Measurements from ENCODE around the gene SATB2.

GRCh38 chr2:199223791-199224190 is 233.9 kb downstream of the SATB2 start:
- TF ChIP-seq ZBTB21 (CRISPR knock-in tag; IDR thresholded peaks at IDR 0.05; ENCODE audit: borderline replicate concordance) = no peak
- TF ChIP-seq TCF7 (CRISPR knock-in tag; IDR thresholded peaks at IDR 0.05; ENCODE audit: low read depth) = no peak
- TF ChIP-seq, protein P1, sequence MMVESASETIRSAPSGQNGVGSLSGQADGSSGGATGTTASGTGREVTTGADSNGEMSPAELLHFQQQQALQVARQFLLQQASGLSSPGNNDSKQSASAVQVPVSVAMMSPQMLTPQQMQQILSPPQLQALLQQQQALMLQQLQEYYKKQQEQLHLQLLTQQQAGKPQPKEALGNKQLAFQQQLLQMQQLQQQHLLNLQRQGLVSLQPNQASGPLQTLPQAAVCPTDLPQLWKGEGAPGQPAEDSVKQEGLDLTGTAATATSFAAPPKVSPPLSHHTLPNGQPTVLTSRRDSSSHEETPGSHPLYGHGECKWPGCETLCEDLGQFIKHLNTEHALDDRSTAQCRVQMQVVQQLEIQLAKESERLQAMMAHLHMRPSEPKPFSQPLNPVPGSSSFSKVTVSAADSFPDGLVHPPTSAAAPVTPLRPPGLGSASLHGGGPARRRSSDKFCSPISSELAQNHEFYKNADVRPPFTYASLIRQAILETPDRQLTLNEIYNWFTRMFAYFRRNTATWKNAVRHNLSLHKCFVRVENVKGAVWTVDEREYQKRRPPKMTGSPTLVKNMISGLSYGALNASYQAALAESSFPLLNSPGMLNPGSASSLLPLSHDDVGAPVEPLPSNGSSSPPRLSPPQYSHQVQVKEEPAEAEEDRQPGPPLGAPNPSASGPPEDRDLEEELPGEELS (CRISPR knock-in tag; IDR thresholded peaks at IDR 0.05) = no peak
- TF ChIP-seq, protein P2, sequence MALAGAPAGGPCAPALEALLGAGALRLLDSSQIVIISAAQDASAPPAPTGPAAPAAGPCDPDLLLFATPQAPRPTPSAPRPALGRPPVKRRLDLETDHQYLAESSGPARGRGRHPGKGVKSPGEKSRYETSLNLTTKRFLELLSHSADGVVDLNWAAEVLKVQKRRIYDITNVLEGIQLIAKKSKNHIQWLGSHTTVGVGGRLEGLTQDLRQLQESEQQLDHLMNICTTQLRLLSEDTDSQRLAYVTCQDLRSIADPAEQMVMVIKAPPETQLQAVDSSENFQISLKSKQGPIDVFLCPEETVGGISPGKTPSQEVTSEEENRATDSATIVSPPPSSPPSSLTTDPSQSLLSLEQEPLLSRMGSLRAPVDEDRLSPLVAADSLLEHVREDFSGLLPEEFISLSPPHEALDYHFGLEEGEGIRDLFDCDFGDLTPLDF (CRISPR knock-in tag; IDR thresholded peaks at IDR 0.05) = no peak

All from WTC11 (cell line).